Measurements from ENCODE around the gene CTNND2.

- TF ChIP-seq CTCF (conservative IDR thresholded peaks at IDR 0.05) (no peak), ZFX (IDR thresholded peaks at IDR 0.05) (no peak)
These were observed 304.7 kb downstream of the CTNND2 start for GRCh38 chr5:11599499-11599898.

Measured in C4-2B (cell line).